Activated CD8-positive, alpha-beta memory T cell treated with anti-CD3 and anti-CD28 coated beads, Interleukin-2, amount 10 ng/mL, durations not matched to agents 7 days and 5 days (primary cell): ENCODE results near the gene SMG9. TPM values are rescaled to one million over a fixed set of nuclear protein-coding genes. Genes with fewer than 3 reads are reported as not detected.
"Not testable (repeated sequence)": the region's sequence is repeated elsewhere in the genome, so short reads cannot be mapped to it uniquely, and the experiment has no call there.

ENCODE experiments used
- ATAC-seq: fragments of 150-1000 bp; cut with Tn5 transposase; one replicate; pipeline ENCODE4 v1.10.0; 2021; ENCODE audit warnings: moderate library complexity
- CTCF ChIA-PET: fragments of 350-600 bp; sonication (Branson Sonifier 250); formaldehyde crosslinking; loops from one replicate; lab custom pipeline; 2021; ENCODE audit warnings: antibody characterized with exemption; lab: Charles Lee
- DNase-seq: peaks from one replicate; pipeline ENCODE4 v3.0.0-alpha.2; 2020
- H3K27ac Mint-ChIP-seq: one replicate; pipeline ENCODE4 v1.8.0; 2021; ENCODE audit warnings: mild to moderate bottlenecking, mixed read lengths
- H3K27me3 Mint-ChIP-seq: one replicate; pipeline ENCODE4 v1.8.0; 2021; ENCODE audit warnings: mixed read lengths
- H3K36me3 Mint-ChIP-seq: one replicate; pipeline ENCODE4 v1.8.0; 2021; ENCODE audit warnings: mild to moderate bottlenecking, mixed read lengths
- H3K4me1 Mint-ChIP-seq: one replicate; pipeline ENCODE4 v1.8.0; 2021; ENCODE audit warnings: mixed read lengths
- H3K4me3 Mint-ChIP-seq: one replicate; pipeline ENCODE4 v1.8.0; 2021; ENCODE audit warnings: mild to moderate bottlenecking, moderate library complexity, mixed read lengths
- H3K9me3 Mint-ChIP-seq: one replicate; pipeline ENCODE4 v1.8.0; 2022; ENCODE audit warnings: low read depth, mixed read lengths
- total RNA-seq, 2 experiments: library from RNA; stranded (reverse); gene quantifications; one replicate each; pipeline ENCODE4 v1.2.3, GENCODE V29; 2021

Gene SMG9
- total RNA-seq, 2 experiments from 2014 or later: 62.3 to 74.7 TPM

- Mint-ChIP-seq H3K36me3 (no peaks in the 10 kb centered on the region), H3K27me3 (no peaks in the 10 kb centered on the region), H3K4me3 (no peak overlapping the region), H3K9me3 (peaks cover 6% of the 10 kb centered on the region), H3K4me1 (no peaks in the 10 kb centered on the region), H3K27ac (no peak overlapping the region)
- CTCF ChIA-PET: no interaction called here
- ATAC-seq (no peak), DNase-seq (no peak)
Measured at GRCh38 chr19:43688059-43688701, 66.6 kb downstream of the SMG9 start.

- no peak for ATAC-seq
- H3K9me3 Mint-ChIP-seq: peaks cover 6% of the 10 kb centered on the region
- CTCF ChIA-PET: interaction anchor here (1.1 kb wide), 1 partner anchor 19 kb away, joined by 3 read pairs; no protein-coding TSS in a partner anchor
Measured at GRCh38 chr19:43687660-43687997, 67.1 kb downstream of the SMG9 start.

GRCh38 chr19:43684326-43684725 is 70.4 kb downstream of the SMG9 start:
- Mint-ChIP-seq H3K9me3 (no peaks in the 10 kb centered on the region), H3K27ac (no peak overlapping the region), H3K36me3 (no peaks in the 10 kb centered on the region), H3K4me1 (no peaks in the 10 kb centered on the region), H3K4me3 (no peak overlapping the region), H3K27me3 (no peaks in the 10 kb centered on the region)
- ATAC-seq: no peak
- CTCF ChIA-PET: no interaction called here
- no peak for DNase-seq

More at GRCh38 chr19:43687660-43687997, 67.1 kb downstream of the SMG9 start:
- Mint-ChIP-seq H3K4me3 (no peak overlapping the region), H3K36me3 (no peaks in the 10 kb centered on the region), H3K27ac (no peak overlapping the region), H3K4me1 (no peaks in the 10 kb centered on the region), H3K27me3 (no peaks in the 10 kb centered on the region)
- DNase-seq: no peak

GRCh38 chr19:43683905-43684304 is 70.9 kb downstream of the SMG9 start:
- Mint-ChIP-seq H3K27me3 (no peaks in the 10 kb centered on the region), H3K27ac (no peak overlapping the region), H3K4me3 (no peak overlapping the region), H3K4me1 (no peaks in the 10 kb centered on the region), H3K36me3 (no peaks in the 10 kb centered on the region), H3K9me3 (no peaks in the 10 kb centered on the region)
- DNase-seq (no peak), ATAC-seq (no peak)
- CTCF ChIA-PET: no interaction called here

- H3K27me3 Mint-ChIP-seq: no peaks in the 10 kb centered on the region
- no peak overlapping the region for H3K4me3 Mint-ChIP-seq
- no peaks in the 10 kb centered on the region for H3K9me3 Mint-ChIP-seq
- DNase-seq: no peak
- H3K27ac Mint-ChIP-seq: no peak overlapping the region
- no peak for ATAC-seq
- no peaks in the 10 kb centered on the region for H3K4me1 Mint-ChIP-seq
- H3K36me3 Mint-ChIP-seq: no peaks in the 10 kb centered on the region
- CTCF ChIA-PET: interaction anchor here (1.2 kb wide), 1 partner anchor 14 kb away, joined by 4 read pairs; no protein-coding TSS in a partner anchor
Measured at GRCh38 chr19:43682824-43683661, 71.7 kb downstream of the SMG9 start.

- H3K27me3 Mint-ChIP-seq, DNase-seq, H3K4me3 Mint-ChIP-seq, H3K27ac Mint-ChIP-seq, ATAC-seq, H3K36me3 Mint-ChIP-seq, H3K4me1 Mint-ChIP-seq, H3K9me3 Mint-ChIP-seq: not testable (repeated sequence)
- CTCF ChIA-PET: interaction anchor here (1.2 kb wide), 1 partner anchor 14 kb away, joined by 4 read pairs; no protein-coding TSS in a partner anchor
Measured at GRCh38 chr19:43682269-43682668, 72.5 kb downstream of the SMG9 start.

GRCh38 chr19:43681821-43682220 is 72.9 kb downstream of the SMG9 start:
- DNase-seq (no peak), ATAC-seq (no peak)

GRCh38 chr19:43678512-43679261 is 76.1 kb downstream of the SMG9 start:
- no peaks in the 10 kb centered on the region for H3K9me3 Mint-ChIP-seq
- DNase-seq: no peak
- peaks cover 14% of the 10 kb centered on the region for H3K4me1 Mint-ChIP-seq
- no peak overlapping the region for H3K27ac Mint-ChIP-seq
- no peaks in the 10 kb centered on the region for H3K36me3 Mint-ChIP-seq
- no peak for ATAC-seq
- H3K27me3 Mint-ChIP-seq: no peaks in the 10 kb centered on the region
- no peak overlapping the region for H3K4me3 Mint-ChIP-seq
- CTCF ChIA-PET: interaction anchor here (0.6 to 1.5 kb wide), 4 partner anchors 8 to 87 kb away, joined by 3 to 13 read pairs (median 3); partner anchors contain the start of gene PLAUR

More at GRCh38 chr19:43681821-43682220, 72.9 kb downstream of the SMG9 start:
- H3K27me3 Mint-ChIP-seq: no peaks in the 10 kb centered on the region
- H3K36me3 Mint-ChIP-seq: no peaks in the 10 kb centered on the region
- H3K4me1 Mint-ChIP-seq: no peaks in the 10 kb centered on the region
- H3K27ac Mint-ChIP-seq: no peak overlapping the region
- CTCF ChIA-PET: interaction anchor here (1.0 to 1.2 kb wide), 2 partner anchors 12 to 13 kb away, joined by 4 to 7 read pairs; partner anchors contain the start of gene PLAUR
- H3K9me3 Mint-ChIP-seq: no peaks in the 10 kb centered on the region
- no peak overlapping the region for H3K4me3 Mint-ChIP-seq

Other genes starting within 250 kb of the SMG9 start
- 10 to 100 TPM; 52.6 to 55.8 TPM for gene ETHE1, start 227.8 kb downstream of the SMG9 start, total RNA-seq
- 1 to 10 TPM; 2.9 to 3.7 TPM for gene ZNF575, start 221.8 kb downstream of the SMG9 start, total RNA-seq
- gene XRCC1, start 179.4 kb downstream of the SMG9 start, total RNA-seq: 10 to 100 TPM; 47.7 to 50.6 TPM
- gene PINLYP, start 179.2 kb downstream of the SMG9 start, total RNA-seq: 10 to 100 TPM; 16.8 to 19.7 TPM
- 10 to 100 TPM; 12.9 to 23.0 TPM for gene IRGQ, start 158.8 kb downstream of the SMG9 start, total RNA-seq
- gene ZNF576, start 158.4 kb downstream of the SMG9 start, total RNA-seq: 10 to 100 TPM; 18.6 to 21.3 TPM
- under 1 TPM; 0.37 to 0.79 TPM for gene SRRM5, start 142.9 kb downstream of the SMG9 start, total RNA-seq
- 10 to 100 TPM; 23.0 to 23.2 TPM for gene ZNF428, start 135.3 kb downstream of the SMG9 start, total RNA-seq
- gene CADM4, start 115.1 kb downstream of the SMG9 start, total RNA-seq: under 1 TPM; 0.09 to 0.12 TPM
- gene PLAUR, start 84.8 kb downstream of the SMG9 start, total RNA-seq: 10 to 100 TPM; 10.3 to 10.4 TPM
- gene IRGC, start 38.9 kb downstream of the SMG9 start, total RNA-seq: not detected
- 10 to 100 TPM; 43.9 to 53.0 TPM for gene KCNN4, start 26.0 kb upstream of the SMG9 start, total RNA-seq
- under 1 TPM; 0.40 to 0.58 TPM for gene LYPD5, start 47.5 kb upstream of the SMG9 start, total RNA-seq
- 1 to 10 TPM; 5.2 to 6.5 TPM for gene ZNF283, start 72.4 kb upstream of the SMG9 start, total RNA-seq
- gene ZNF404, start 129.0 kb upstream of the SMG9 start, total RNA-seq: 1 to 10 TPM in 1 of 2 experiments, under 1 TPM in 1; 0.89 to 1.7 TPM
- gene ZNF45, start 180.3 kb upstream of the SMG9 start, total RNA-seq: 10 to 100 TPM; 17.1 to 17.9 TPM
- 1 to 10 TPM; 2.1 to 2.5 TPM for gene ZNF221, start 196.3 kb upstream of the SMG9 start, total RNA-seq
- 1 to 10 TPM; 7.1 to 7.3 TPM for gene ZNF155, start 229.2 kb upstream of the SMG9 start, total RNA-seq
- gene ZNF230, start 248.0 kb upstream of the SMG9 start, total RNA-seq: 1 to 10 TPM; 4.8 to 5.1 TPM